Tibial artery (tissue), 4 donors: ENCODE results near the gene FADS3.
A peak's percentile ranks its signal among the peaks of the same experiment; 100 is the strongest.

Experiments used
- DNase-seq, 2 donors: peaks; one replicate each; pipeline ENCODE4 v3.0.0-alpha.2; 2019
- H3K27ac ChIP-seq, 2 donors: fragments of 200-600 bp; sonication (generic) in 1 of 2; 1 replicate in 1 of 2; 2 replicates in 1 of 2; pipeline ENCODE4 v1.5.1; 2018 to 2019; ENCODE audit warnings: mild to moderate bottlenecking in 1 of 2
- H3K27me3 ChIP-seq, 2 donors: fragments of 200-600 bp; sonication (generic) in 1 of 2; one replicate each; pipeline versions ENCODE4 v1.5.1 to v1.6.0; 2016 to 2019
- H3K36me3 ChIP-seq, 3 donors: fragments of 200-600 bp; sonication (generic) in 2 of 3; one replicate each; pipeline ENCODE4 v1.5.1; 2016 to 2019; ENCODE audit warnings: mild to moderate bottlenecking in 2 of 3
- H3K4me1 ChIP-seq, 4 donors: fragments of 200-600 bp; sonication (generic) in 2 of 4; 1 replicate in 3 of 4; 2 replicates in 1 of 4; pipeline ENCODE4 v1.5.1; 2016 to 2019
- H3K4me3 ChIP-seq, 2 donors: fragments of 200-600 bp; sonication (generic) in 1 of 2; 1 replicate in 1 of 2; 2 replicates in 1 of 2; pipeline ENCODE4 v1.5.1; 2018 to 2019; ENCODE audit warnings: mild to moderate bottlenecking in 2 of 2
- H3K9me3 ChIP-seq, 3 donors: fragments of 200-600 bp; sonication (generic) in 1 of 3; one replicate each; pipeline ENCODE4 v1.5.1; 2016 to 2019
- intact Hi-C: fragments of 100-400 bp; cut with DNase I; formaldehyde crosslinking; loops from one replicate; pipeline ENCODE4 v1.15.0; 2023; ENCODE audit warnings: low total_unique reads
- TF ChIP-seq, protein P1 (sequence below), 2 experiments: fragments of 200-600 bp in 1 of 2; fragments of 450-650 bp in 1 of 2; IDR thresholded peaks; one replicate each; pipeline ENCODE4 v1.5.1; 2017 to 2019; ENCODE audit warnings: antibody characterized with exemption in 2 of 2, mild to moderate bottlenecking in 1 of 2, moderate library complexity in 1 of 2

FADS3 gene

DNA sequence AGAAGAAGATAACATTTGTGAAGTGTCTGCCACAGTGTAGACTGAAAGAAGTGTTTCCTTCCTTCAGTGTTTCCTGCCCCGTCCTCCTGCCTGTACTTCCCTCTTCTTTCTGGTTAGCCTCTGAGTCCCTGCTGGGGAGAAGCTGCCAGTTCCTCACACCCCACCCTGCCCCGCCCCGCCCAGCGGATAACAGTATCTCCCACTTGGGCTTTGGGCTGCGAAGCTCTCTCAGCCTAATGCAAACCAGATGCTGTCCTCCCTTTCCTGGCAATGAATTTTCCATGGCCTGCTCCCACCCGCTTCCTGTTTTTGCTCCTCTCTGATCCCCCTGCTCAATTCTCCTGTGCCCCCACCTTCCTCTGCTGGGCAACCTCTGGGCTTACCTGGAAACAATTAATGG, 31.2 kb upstream of the FADS3 start:
- no peaks in the 10 kb centered on the region for H3K9me3 ChIP-seq
- TF ChIP-seq, protein P1, sequence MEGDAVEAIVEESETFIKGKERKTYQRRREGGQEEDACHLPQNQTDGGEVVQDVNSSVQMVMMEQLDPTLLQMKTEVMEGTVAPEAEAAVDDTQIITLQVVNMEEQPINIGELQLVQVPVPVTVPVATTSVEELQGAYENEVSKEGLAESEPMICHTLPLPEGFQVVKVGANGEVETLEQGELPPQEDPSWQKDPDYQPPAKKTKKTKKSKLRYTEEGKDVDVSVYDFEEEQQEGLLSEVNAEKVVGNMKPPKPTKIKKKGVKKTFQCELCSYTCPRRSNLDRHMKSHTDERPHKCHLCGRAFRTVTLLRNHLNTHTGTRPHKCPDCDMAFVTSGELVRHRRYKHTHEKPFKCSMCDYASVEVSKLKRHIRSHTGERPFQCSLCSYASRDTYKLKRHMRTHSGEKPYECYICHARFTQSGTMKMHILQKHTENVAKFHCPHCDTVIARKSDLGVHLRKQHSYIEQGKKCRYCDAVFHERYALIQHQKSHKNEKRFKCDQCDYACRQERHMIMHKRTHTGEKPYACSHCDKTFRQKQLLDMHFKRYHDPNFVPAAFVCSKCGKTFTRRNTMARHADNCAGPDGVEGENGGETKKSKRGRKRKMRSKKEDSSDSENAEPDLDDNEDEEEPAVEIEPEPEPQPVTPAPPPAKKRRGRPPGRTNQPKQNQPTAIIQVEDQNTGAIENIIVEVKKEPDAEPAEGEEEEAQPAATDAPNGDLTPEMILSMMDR (IDR thresholded peaks at IDR 0.05): no peak
- H3K36me3 ChIP-seq: no peaks in the 10 kb centered on the region
- intact Hi-C loops: no loop called here
- DNase-seq: peak; percentile 91 to 92
- peaks cover 0 to 27% (median 18%) of the 10 kb centered on the region in 4 donors for H3K4me1 ChIP-seq
- H3K4me3 ChIP-seq: no peak overlapping the region
- peak overlapping the region; percentile 57 to 61 for H3K27ac ChIP-seq
- peaks cover 0 to 23% of the 10 kb centered on the region in 2 donors for H3K27me3 ChIP-seq

DNA sequence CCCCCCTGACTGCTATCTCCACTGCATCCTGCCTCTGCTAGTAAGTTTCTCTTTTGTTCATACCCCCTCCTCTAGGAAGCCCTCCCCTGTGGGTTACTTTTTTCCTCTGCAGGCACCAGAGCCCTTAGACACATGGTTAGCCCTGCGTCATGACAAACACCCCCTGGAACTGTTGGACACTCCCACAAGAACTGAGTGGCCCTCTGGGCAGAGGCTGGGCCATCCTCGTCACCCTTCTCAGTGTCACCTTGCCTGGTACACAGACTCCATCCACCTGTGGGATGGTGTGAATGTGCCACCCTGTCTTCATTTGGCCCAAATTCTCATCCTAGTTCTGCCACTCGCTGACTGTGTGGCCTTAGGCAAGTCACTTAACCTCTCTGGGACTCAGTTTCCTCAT, 30.1 kb upstream of the FADS3 start:
- no peak overlapping the region for H3K27ac ChIP-seq
- no peaks in the 10 kb centered on the region for H3K9me3 ChIP-seq
- TF ChIP-seq, protein P1 (IDR thresholded peaks at IDR 0.05): no peak
- no peak overlapping the region for H3K4me3 ChIP-seq
- peaks cover 0 to 23% of the 10 kb centered on the region in 2 donors for H3K27me3 ChIP-seq
- no peaks in the 10 kb centered on the region for H3K36me3 ChIP-seq
- no peak for DNase-seq
- intact Hi-C loops: no loop called here
- H3K4me1 ChIP-seq: peaks cover 0 to 33% (median 23%) of the 10 kb centered on the region in 4 donors

DNA sequence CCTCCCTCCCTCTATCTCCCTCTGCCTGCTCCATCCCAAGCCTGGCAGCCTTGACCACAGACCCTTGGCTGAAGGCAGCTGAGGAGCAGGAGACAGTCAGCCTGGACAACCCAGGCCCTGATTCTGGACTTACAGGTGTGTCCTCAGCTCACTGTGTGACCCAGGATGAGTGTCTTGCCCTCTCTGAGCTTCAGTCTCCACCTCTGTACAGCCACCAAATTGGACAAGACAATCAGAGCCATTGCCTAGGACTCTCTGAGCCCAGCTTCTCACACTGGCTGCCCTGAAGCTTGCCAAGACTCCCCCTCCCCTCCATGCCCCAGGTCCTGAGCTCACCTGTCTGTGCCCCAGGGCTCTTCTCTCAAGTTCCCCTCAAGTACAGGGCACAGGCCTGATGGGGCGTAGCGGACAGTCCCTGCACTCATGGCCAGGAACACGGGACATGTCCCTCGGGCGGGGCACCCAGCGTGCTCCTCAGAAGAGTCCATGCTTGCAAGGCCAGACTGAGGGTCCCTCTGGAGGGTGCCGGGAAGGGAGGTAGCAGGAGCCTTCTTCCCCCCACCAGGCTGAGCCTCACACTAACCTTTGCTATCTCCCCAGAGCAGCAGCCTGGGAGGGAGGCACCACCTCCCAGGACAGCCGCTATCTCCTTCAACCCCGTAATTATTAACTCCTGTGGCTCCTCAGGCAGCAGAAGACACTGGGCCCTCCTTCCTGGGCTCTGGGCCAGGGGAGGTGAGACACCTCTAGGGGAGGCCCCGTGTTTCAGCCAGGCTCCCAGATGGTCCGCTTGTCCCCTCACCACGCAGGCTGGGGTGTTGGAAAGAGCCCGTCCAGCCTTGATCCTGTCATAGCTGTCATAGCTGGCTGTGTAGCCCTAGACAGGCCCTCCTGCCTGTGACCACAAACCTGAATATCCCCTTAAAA, 28.6 kb upstream of the FADS3 start:
- Histone ChIP-seq H3K4me1 (peaks cover 0 to 35% (median 23%) of the 10 kb centered on the region in 4 donors), H3K9me3 (no peaks in the 10 kb centered on the region), H3K36me3 (no peaks in the 10 kb centered on the region), H3K27me3 (peaks cover 0 to 23% of the 10 kb centered on the region in 2 donors), H3K27ac (peak overlapping the region in 1 of 2 donors; percentile 71), H3K4me3 (no peak overlapping the region)
- DNase-seq: no peak
- intact Hi-C loops: no loop called here
- TF ChIP-seq, protein P1 (IDR thresholded peaks at IDR 0.05): no peak

DNA sequence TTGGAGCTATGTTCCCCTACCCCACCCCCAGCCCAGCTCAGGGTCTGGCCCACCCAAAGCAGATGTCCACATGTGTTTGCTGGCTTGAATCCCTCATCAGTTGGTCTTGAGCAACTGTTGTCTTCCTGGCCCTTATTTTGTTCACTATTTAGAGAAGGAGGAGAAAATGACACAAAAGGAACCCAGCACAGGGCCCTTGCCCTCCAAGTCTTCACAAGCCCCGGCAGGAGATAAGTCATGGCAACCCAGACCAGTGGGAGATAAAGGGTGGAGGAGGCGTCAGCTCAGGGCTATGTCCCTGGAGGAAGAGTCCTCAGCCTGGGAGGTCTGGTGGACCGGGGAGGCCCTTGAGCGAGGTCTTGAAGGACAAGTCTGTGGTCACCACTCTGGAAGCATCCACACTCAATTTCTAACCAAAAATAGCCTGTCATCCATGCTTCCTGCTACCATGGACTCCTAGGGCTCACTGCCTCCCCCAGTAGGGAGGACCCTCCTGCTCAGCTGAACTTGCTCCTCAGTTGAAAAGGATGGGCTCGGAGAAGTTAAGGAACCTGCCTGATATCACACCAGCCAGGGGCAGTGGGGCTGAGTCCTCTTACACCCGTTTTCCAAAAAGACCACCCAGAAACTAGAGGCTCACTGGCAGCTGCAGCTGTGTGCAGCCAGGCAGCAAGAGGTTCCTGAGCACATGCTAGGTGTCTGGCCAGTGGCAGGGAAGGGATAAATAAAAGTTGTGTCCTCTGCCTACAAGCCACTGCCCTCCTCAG, 27.8 kb upstream of the FADS3 start:
- Histone ChIP-seq H3K27ac (peak overlapping the region in 1 of 2 donors; percentile 71), H3K9me3 (no peaks in the 10 kb centered on the region), H3K4me3 (no peak overlapping the region), H3K4me1 (peaks cover 0 to 35% (median 23%) of the 10 kb centered on the region in 4 donors), H3K36me3 (no peaks in the 10 kb centered on the region), H3K27me3 (peaks cover 0 to 23% of the 10 kb centered on the region in 2 donors)
- DNase-seq: peak in 1 of 2 donors; percentile 69
- intact Hi-C loops: no loop called here
- TF ChIP-seq, protein P1 (IDR thresholded peaks at IDR 0.05): no peak

DNA sequence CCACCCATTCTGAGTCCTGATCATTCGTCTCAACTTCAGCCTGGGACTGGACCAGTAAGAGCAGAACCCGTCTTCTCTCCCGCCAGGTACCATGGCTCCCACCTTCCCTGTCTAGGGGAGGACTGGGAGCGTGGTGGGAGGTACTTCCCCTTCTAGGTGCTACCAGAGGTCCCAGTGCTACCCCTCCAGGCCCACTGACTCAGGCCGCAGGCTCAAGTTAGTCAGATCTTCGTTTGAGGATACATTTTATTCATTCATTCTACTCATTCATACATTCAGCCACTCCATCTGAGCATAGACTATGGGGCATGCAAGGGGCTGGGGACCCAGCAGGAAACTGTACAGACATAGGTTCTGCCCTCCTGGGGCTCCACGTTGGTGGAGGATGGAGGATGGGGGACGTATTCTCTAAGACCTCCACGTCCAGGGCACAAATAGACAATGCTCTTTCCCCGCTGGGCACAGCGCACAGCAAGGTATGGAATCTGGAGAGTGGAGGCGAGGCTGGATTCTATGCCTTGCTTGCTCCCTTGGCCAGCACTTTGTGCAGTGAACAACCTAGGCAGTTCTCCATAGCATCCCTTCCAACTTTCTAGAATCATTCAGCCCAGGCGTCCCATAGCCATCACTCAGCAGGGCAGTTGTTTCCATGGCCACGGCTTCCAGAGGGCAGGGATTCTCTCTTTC, 27.0 kb upstream of the FADS3 start:
- TF ChIP-seq, protein P1 (IDR thresholded peaks at IDR 0.05): no peak
- peaks cover 0 to 23% of the 10 kb centered on the region in 2 donors for H3K27me3 ChIP-seq
- no peak for DNase-seq
- intact Hi-C loops: no loop called here
- no peaks in the 10 kb centered on the region for H3K9me3 ChIP-seq
- peak overlapping the region; percentile 64 to 71 for H3K27ac ChIP-seq
- H3K4me3 ChIP-seq: no peak overlapping the region
- no peaks in the 10 kb centered on the region for H3K36me3 ChIP-seq
- H3K4me1 ChIP-seq: peaks cover 0 to 28% (median 20%) of the 10 kb centered on the region in 4 donors
